Activated naive CD4-positive, alpha-beta T cell treated with anti-CD3 and anti-CD28 coated beads, Interleukin-2, amount 10 ng/mL, durations not matched to agents 7 days and 5 days (primary cell): ENCODE measurements around the gene DUSP7.

Experiments
- CTCF ChIA-PET: fragments of 350-600 bp; sonication (Branson Sonifier 250); formaldehyde crosslinking; loops from one replicate; lab custom pipeline; 2021; ENCODE audit warnings: antibody characterized with exemption; lab: Charles Lee
- DNase-seq: peaks from one replicate; pipeline ENCODE4 v3.0.0-alpha.2; 2020
- H3K27ac Mint-ChIP-seq: one replicate; pipeline ENCODE4 v1.8.0; 2021; ENCODE audit warnings: mild to moderate bottlenecking, moderate library complexity, mixed read lengths
- H3K27me3 Mint-ChIP-seq: one replicate; pipeline ENCODE4 v1.8.0; 2021; ENCODE audit warnings: mild to moderate bottlenecking, mixed read lengths
- H3K36me3 Mint-ChIP-seq: one replicate; pipeline ENCODE4 v1.8.0; 2021; ENCODE audit warnings: mixed read lengths
- H3K4me1 Mint-ChIP-seq: one replicate; pipeline ENCODE4 v1.8.0; 2021; ENCODE audit warnings: mixed read lengths
- H3K4me3 Mint-ChIP-seq: one replicate; pipeline ENCODE4 v1.8.0; 2021; ENCODE audit warnings: mild to moderate bottlenecking, moderate library complexity, mixed read lengths
- H3K9me3 Mint-ChIP-seq: one replicate; pipeline ENCODE4 v1.8.0; 2021; ENCODE audit warnings: mixed read lengths

The DUSP7 gene

GRCh38 chr3:52029535-52029934 lies 26.8 kb downstream of the DUSP7 start:
- Mint-ChIP-seq H3K27me3 (peaks cover 34% of the 10 kb centered on the region), H3K36me3 (no peaks in the 10 kb centered on the region), H3K9me3 (no peaks in the 10 kb centered on the region), H3K4me1 (no peaks in the 10 kb centered on the region), H3K27ac (no peak overlapping the region), H3K4me3 (no peak overlapping the region)
- DNase-seq: no peak
- CTCF ChIA-PET: interaction anchor here (1.6 kb wide), 1 partner anchor 94 kb away, joined by 4 read pairs; no protein-coding TSS in a partner anchor

GRCh38 chr3:52029053-52029452 lies 27.3 kb downstream of the DUSP7 start:
- no peak overlapping the region for H3K27ac Mint-ChIP-seq
- no peaks in the 10 kb centered on the region for H3K36me3 Mint-ChIP-seq
- no peak for DNase-seq
- H3K4me1 Mint-ChIP-seq: no peaks in the 10 kb centered on the region
- no peaks in the 10 kb centered on the region for H3K9me3 Mint-ChIP-seq
- no peak overlapping the region for H3K4me3 Mint-ChIP-seq
- CTCF ChIA-PET: interaction anchor here (1.6 kb wide), 1 partner anchor 94 kb away, joined by 4 read pairs; no protein-coding TSS in a partner anchor
- H3K27me3 Mint-ChIP-seq: peaks cover 29% of the 10 kb centered on the region

GRCh38 chr3:52028572-52028971 lies 27.8 kb downstream of the DUSP7 start:
- CTCF ChIA-PET: interaction anchor here (1.6 kb wide), 1 partner anchor 95 kb away, joined by 4 read pairs; no protein-coding TSS in a partner anchor
- Mint-ChIP-seq H3K36me3 (no peaks in the 10 kb centered on the region), H3K4me3 (no peak overlapping the region), H3K4me1 (no peaks in the 10 kb centered on the region), H3K27ac (no peak overlapping the region), H3K9me3 (no peaks in the 10 kb centered on the region), H3K27me3 (peaks cover 32% of the 10 kb centered on the region)
- no peak for DNase-seq

GRCh38 chr3:52026041-52026440 lies 30.3 kb downstream of the DUSP7 start:
- no peaks in the 10 kb centered on the region for H3K9me3 Mint-ChIP-seq

GRCh38 chr3:52025453-52025852 lies 30.9 kb downstream of the DUSP7 start:
- Mint-ChIP-seq H3K27me3 (peaks cover 37% of the 10 kb centered on the region), H3K4me1 (no peaks in the 10 kb centered on the region), H3K9me3 (no peaks in the 10 kb centered on the region), H3K36me3 (no peaks in the 10 kb centered on the region), H3K4me3 (no peak overlapping the region), H3K27ac (no peak overlapping the region)
- CTCF ChIA-PET: interaction anchor here (0.7 to 1.0 kb wide), 2 partner anchors 11 to 15 kb away, joined by 3 read pairs; no protein-coding TSS in a partner anchor
- no peak for DNase-seq

More at GRCh38 chr3:52026041-52026440, 30.3 kb downstream of the DUSP7 start:
- no peak for DNase-seq
- no peak overlapping the region for H3K4me3 Mint-ChIP-seq
- no peak overlapping the region for H3K27ac Mint-ChIP-seq
- CTCF ChIA-PET: no interaction called here
- peaks cover 37% of the 10 kb centered on the region for H3K27me3 Mint-ChIP-seq
- no peaks in the 10 kb centered on the region for H3K4me1 Mint-ChIP-seq
- H3K36me3 Mint-ChIP-seq: no peaks in the 10 kb centered on the region

- Mint-ChIP-seq H3K36me3 (no peaks in the 10 kb centered on the region), H3K4me3 (no peak overlapping the region), H3K27me3 (peaks cover 37% of the 10 kb centered on the region), H3K4me1 (no peaks in the 10 kb centered on the region), H3K27ac (no peak overlapping the region), H3K9me3 (no peaks in the 10 kb centered on the region)
- no peak for DNase-seq
- CTCF ChIA-PET: interaction anchor here (0.7 to 1.0 kb wide), 2 partner anchors 10 to 16 kb away, joined by 3 read pairs; no protein-coding TSS in a partner anchor
Measured at GRCh38 chr3:52024765-52025452, 31.5 kb downstream of the DUSP7 start.

GRCh38 chr3:52023860-52024764 lies 32.3 kb downstream of the DUSP7 start:
- CTCF ChIA-PET: no interaction called here
- H3K4me3 Mint-ChIP-seq: no peak overlapping the region

GRCh38 chr3:52023101-52023770 lies 33.1 kb downstream of the DUSP7 start:
- Mint-ChIP-seq H3K4me3 (no peak overlapping the region), H3K4me1 (no peaks in the 10 kb centered on the region), H3K27me3 (peaks cover 28% of the 10 kb centered on the region), H3K27ac (no peak overlapping the region), H3K9me3 (no peaks in the 10 kb centered on the region), H3K36me3 (no peaks in the 10 kb centered on the region)
- no peak for DNase-seq
- CTCF ChIA-PET: no interaction called here

More at GRCh38 chr3:52023860-52024764, 32.3 kb downstream of the DUSP7 start:
- no peaks in the 10 kb centered on the region for H3K4me1 Mint-ChIP-seq
- H3K9me3 Mint-ChIP-seq: no peaks in the 10 kb centered on the region
- H3K27me3 Mint-ChIP-seq: peaks cover 30% of the 10 kb centered on the region
- H3K27ac Mint-ChIP-seq: no peak overlapping the region
- H3K36me3 Mint-ChIP-seq: no peaks in the 10 kb centered on the region
- no peak for DNase-seq

- Mint-ChIP-seq H3K4me3 (no peak overlapping the region), H3K9me3 (no peaks in the 10 kb centered on the region), H3K4me1 (no peaks in the 10 kb centered on the region), H3K36me3 (no peaks in the 10 kb centered on the region), H3K27me3 (peaks cover 23% of the 10 kb centered on the region), H3K27ac (no peak overlapping the region)
- no peak for DNase-seq
- CTCF ChIA-PET: interaction anchor here (0.6 kb wide), 1 partner anchor 101 kb away, joined by 3 read pairs; no protein-coding TSS in a partner anchor
Measured at GRCh38 chr3:52022323-52023100, 33.9 kb downstream of the DUSP7 start.

GRCh38 chr3:52021489-52022268 lies 34.7 kb downstream of the DUSP7 start:
- H3K4me3 Mint-ChIP-seq: no peak overlapping the region
- H3K9me3 Mint-ChIP-seq: no peaks in the 10 kb centered on the region
- CTCF ChIA-PET: interaction anchor here (0.6 kb wide), 1 partner anchor 102 kb away, joined by 3 read pairs; no protein-coding TSS in a partner anchor
- DNase-seq: no peak
- H3K27ac Mint-ChIP-seq: no peak overlapping the region
- no peaks in the 10 kb centered on the region for H3K36me3 Mint-ChIP-seq
- peaks cover 23% of the 10 kb centered on the region for H3K27me3 Mint-ChIP-seq
- H3K4me1 Mint-ChIP-seq: no peaks in the 10 kb centered on the region

- no peak overlapping the region for H3K27ac Mint-ChIP-seq
- DNase-seq: no peak
- H3K4me1 Mint-ChIP-seq: no peaks in the 10 kb centered on the region
- H3K36me3 Mint-ChIP-seq: no peaks in the 10 kb centered on the region
- CTCF ChIA-PET: no interaction called here
- H3K4me3 Mint-ChIP-seq: no peak overlapping the region
- no peaks in the 10 kb centered on the region for H3K9me3 Mint-ChIP-seq
- H3K27me3 Mint-ChIP-seq: peaks cover 17% of the 10 kb centered on the region
Measured at GRCh38 chr3:52020796-52021195, 35.6 kb downstream of the DUSP7 start.

GRCh38 chr3:52019352-52020080 lies 36.9 kb downstream of the DUSP7 start:
- H3K9me3 Mint-ChIP-seq: no peaks in the 10 kb centered on the region
- peaks cover 10% of the 10 kb centered on the region for H3K27me3 Mint-ChIP-seq
- DNase-seq: no peak
- H3K36me3 Mint-ChIP-seq: no peaks in the 10 kb centered on the region
- H3K4me1 Mint-ChIP-seq: no peaks in the 10 kb centered on the region
- CTCF ChIA-PET: no interaction called here
- H3K27ac Mint-ChIP-seq: no peak overlapping the region
- H3K4me3 Mint-ChIP-seq: no peak overlapping the region
